DOHH2 (cell line): ENCODE results near the gene ARID3B.

Experiments
- CTCF ChIP-seq: fragments of 200-600 bp; sonication (generic); IDR thresholded peaks from one replicate; pipeline ENCODE4 v1.5.1; 2014; ENCODE audit warnings: antibody characterized with exemption, mild to moderate bottlenecking, low read depth, low read length; ENCODE audit not compliant: poor library complexity, severe bottlenecking
- EZH2phosphoT487 ChIP-seq: fragments of 200-600 bp; sonication (generic); IDR thresholded peaks from 2 replicates; pipeline ENCODE4 v1.6.1; 2017; ENCODE audit warnings: borderline replicate concordance, mild to moderate bottlenecking, antibody characterized with exemption, low read length, moderate library complexity, mixed read lengths

- no peak for TF ChIP-seq CTCF
- no peak for TF ChIP-seq EZH2phosphoT487
These were observed 63.0 kb downstream of the ARID3B start for GRCh38 chr15:74603789-74604705.
